Neuronal stem cell (in vitro differentiated cells): ENCODE results near the gene PRKCI.

Experiments used
- DNase-seq: peaks from one replicate; pipeline ENCODE4 v3.0.0-alpha.2; 2013; ENCODE audit warnings: low spot score
- H2AFZ ChIP-seq: one replicate; pipeline ENCODE4 v1.6.1; 2013; ENCODE audit warnings: mild to moderate bottlenecking, low read length, inconsistent platforms
- H2AK5ac ChIP-seq: 2 replicates; pipeline ENCODE4 v1.6.1; 2013; ENCODE audit warnings: low read depth, mild to moderate bottlenecking, inconsistent platforms, low read length, moderate library complexity, mixed read lengths
- H2BK120ac ChIP-seq: 2 replicates; pipeline ENCODE4 v1.6.1; 2013; ENCODE audit warnings: low read depth, mild to moderate bottlenecking, inconsistent platforms, low read length, moderate library complexity, mixed read lengths
- H2BK12ac ChIP-seq: one replicate; pipeline ENCODE4 v1.6.1; 2013; ENCODE audit warnings: low read length, inconsistent platforms
- H2BK15ac ChIP-seq: 2 replicates; pipeline ENCODE4 v1.6.1; 2013; ENCODE audit warnings: mild to moderate bottlenecking, low read length, inconsistent platforms, mixed read lengths
- H2BK5ac ChIP-seq: one replicate; pipeline ENCODE4 v1.6.1; 2013; ENCODE audit warnings: inconsistent platforms, mild to moderate bottlenecking, low read length, moderate library complexity
- H3K14ac ChIP-seq: one replicate; pipeline ENCODE4 v1.6.1; 2013; ENCODE audit warnings: low read length, inconsistent platforms
- H3K18ac ChIP-seq: 2 replicates; pipeline ENCODE4 v1.6.1; 2013; ENCODE audit warnings: low read length, inconsistent platforms
- H3K23ac ChIP-seq: 2 replicates; pipeline ENCODE4 v1.6.1; 2013; ENCODE audit warnings: low read depth, mild to moderate bottlenecking, mixed read lengths, low read length, inconsistent platforms; ENCODE audit not compliant: poor library complexity
- H3K27ac ChIP-seq: replicated peaks from 3 replicates; pipeline ENCODE4 v1.5.1; 2013; ENCODE audit warnings: low read length, inconsistent platforms
- H3K27me3 ChIP-seq, 3 experiments: 2 replicates each; pipeline ENCODE4 v1.6.1; 2013; ENCODE audit warnings: low read length in 3 of 3, mild to moderate bottlenecking in 2 of 3, inconsistent platforms in 1 of 3, low read depth in 1 of 3, mixed read lengths in 1 of 3, moderate library complexity in 1 of 3; ENCODE audit not compliant: control insufficient read depth in 3 of 3, insufficient read depth in 3 of 3
- H3K36me3 ChIP-seq, 2 donors: replicated peaks in 1 of 2; 2 replicates each; pipeline ENCODE4 v1.6.1; 2013; ENCODE audit warnings: low read length in 2 of 2; ENCODE audit not compliant: control insufficient read depth in 2 of 2, insufficient read depth in 2 of 2
- H3K4ac ChIP-seq: 2 replicates; pipeline ENCODE4 v1.6.1; 2013; ENCODE audit warnings: inconsistent platforms, mild to moderate bottlenecking, low read length, moderate library complexity
- H3K4me1 ChIP-seq, 2 donors: 1 replicate in 1 of 2; 2 replicates in 1 of 2; pipeline ENCODE4 v1.6.1; 2013; ENCODE audit warnings: low read length in 2 of 2, low read depth in 1 of 2; ENCODE audit not compliant: control insufficient read depth in 2 of 2, insufficient read depth in 1 of 2
- H3K4me2 ChIP-seq: one replicate; pipeline ENCODE4 v1.6.1; 2013; ENCODE audit warnings: mild to moderate bottlenecking, low read length, inconsistent platforms; ENCODE audit not compliant: insufficient read depth, poor library complexity, severe bottlenecking
- H3K4me3 ChIP-seq, 2 donors: 2 replicates each; pipeline ENCODE4 v1.5.1; 2013; ENCODE audit warnings: low read length in 2 of 2, mild to moderate bottlenecking in 2 of 2, inconsistent platforms in 1 of 2, moderate library complexity in 1 of 2
- H3K79me1 ChIP-seq: one replicate; pipeline ENCODE4 v1.6.1; 2013; ENCODE audit warnings: low read depth, mild to moderate bottlenecking, inconsistent platforms, low read length, moderate library complexity
- H3K9ac ChIP-seq: one replicate; pipeline ENCODE4 v1.6.1; 2013; ENCODE audit warnings: mild to moderate bottlenecking, low read depth, low read length, inconsistent platforms; ENCODE audit not compliant: poor library complexity
- H3K9me3 ChIP-seq, 2 donors: replicated peaks in 1 of 2; 2 replicates each; pipeline versions ENCODE3 to v1.6.1; 2013; ENCODE audit warnings: low read length in 2 of 2, mild to moderate bottlenecking in 2 of 2, inconsistent platforms in 1 of 2, low read depth in 1 of 2, mixed read lengths in 1 of 2, moderate library complexity in 1 of 2; ENCODE audit not compliant: control insufficient read depth in 2 of 2, insufficient read depth in 1 of 2
- H4K8ac ChIP-seq: one replicate; pipeline ENCODE4 v1.6.1; 2013; ENCODE audit warnings: low read depth, mild to moderate bottlenecking, inconsistent platforms, low read length, moderate library complexity
- H4K91ac ChIP-seq: one replicate; pipeline ENCODE4 v1.6.1; 2013; ENCODE audit warnings: low read length, low read depth, mild to moderate bottlenecking, inconsistent platforms; ENCODE audit not compliant: poor library complexity
- WGBS, 2 donors: extraction: QIAGEN DNeasy Blood & Tissue Kit; methylation state at CpG; one replicate each; pipeline ENCODE4 v1.1.7; 2013; ENCODE audit warnings: missing lambda C conversion rate in 2 of 2, mixed read lengths in 1 of 2; ENCODE audit not compliant: insufficient read length in 2 of 2, insufficient replicate concordance in 1 of 2; ENCODE audit errors: extremely low coverage in 2 of 2; 5-methylcytosine and 5-hydroxymethylcytosine counted together

PRKCI gene

DNA sequence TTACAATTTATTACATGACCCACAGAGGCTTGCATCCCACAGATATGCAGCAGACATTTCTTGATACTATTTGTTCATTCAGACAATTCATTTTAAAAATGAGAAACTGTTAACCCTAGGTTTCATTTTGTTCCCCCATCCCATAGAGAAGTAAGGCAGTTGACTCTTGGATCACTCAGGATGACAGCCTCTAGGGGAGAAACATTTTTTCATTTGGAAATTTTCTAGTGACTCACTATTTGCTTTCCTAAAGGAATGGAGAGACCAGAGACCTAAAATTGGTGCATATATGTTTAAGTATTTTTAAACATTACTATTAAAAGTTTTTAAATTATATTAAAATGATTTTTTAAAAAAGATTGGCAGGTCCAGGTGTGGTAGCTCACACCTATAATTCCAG is 21.2 kb upstream of the PRKCI start:
- H3K18ac ChIP-seq, result no peak overlapping the region
- no peak overlapping the region for H3K4ac ChIP-seq
- no peak overlapping the region for H2BK12ac ChIP-seq
- no peak for DNase-seq
- no peak overlapping the region for H2AK5ac ChIP-seq
- no peaks in the 10 kb centered on the region for H3K27me3 ChIP-seq
- peaks cover 0 to 2% of the 10 kb centered on the region in 2 donors for H3K4me1 ChIP-seq
- no peak overlapping the region for H3K4me2 ChIP-seq
- no peak overlapping the region for H2BK15ac ChIP-seq
- H3K27ac ChIP-seq, result no peak overlapping the region
- no peak overlapping the region for H3K4me3 ChIP-seq
- no peak overlapping the region for H3K23ac ChIP-seq
- no peak overlapping the region for H3K9ac ChIP-seq
- H2AFZ ChIP-seq, result no peak overlapping the region
- no peak overlapping the region for H3K14ac ChIP-seq
- H3K79me1 ChIP-seq, result no peaks in the 10 kb centered on the region
- no peak overlapping the region for H4K91ac ChIP-seq
- H4K8ac ChIP-seq, result no peak overlapping the region
- H2BK5ac ChIP-seq, result no peak overlapping the region
- H2BK120ac ChIP-seq, result no peak overlapping the region
- no peaks in the 10 kb centered on the region for H3K36me3 ChIP-seq
- no peaks in the 10 kb centered on the region for H3K9me3 ChIP-seq

GRCh38 chr3:170201527-170201926 is 20.7 kb upstream of the PRKCI start:
- Histone ChIP-seq H3K4me1 (peaks cover 0 to 2% of the 10 kb centered on the region in 2 donors), H3K9ac (no peak overlapping the region), H3K27ac (no peak overlapping the region), H3K4ac (no peak overlapping the region), H2BK12ac (no peak overlapping the region), H2BK120ac (no peak overlapping the region), H3K23ac (no peak overlapping the region), H3K18ac (no peak overlapping the region), H4K91ac (no peak overlapping the region), H2BK15ac (no peak overlapping the region), H3K9me3 (no peaks in the 10 kb centered on the region), H3K14ac (no peak overlapping the region), H3K36me3 (no peaks in the 10 kb centered on the region), H2AK5ac (no peak overlapping the region), H2AFZ (no peak overlapping the region), H3K4me3 (no peak overlapping the region), H4K8ac (no peak overlapping the region), H3K27me3 (no peaks in the 10 kb centered on the region), H2BK5ac (no peak overlapping the region), H3K79me1 (no peaks in the 10 kb centered on the region), H3K4me2 (no peak overlapping the region)
- no CpG with 5 or more reads among the region's 5 CpGs for WGBS, 2 donors
- no peak for DNase-seq

GRCh38 chr3:170203457-170203856 is 18.8 kb upstream of the PRKCI start:
- Histone ChIP-seq H3K4me1 (peaks cover 0 to 2% of the 10 kb centered on the region in 2 donors), H3K27ac (no peak overlapping the region), H2AFZ (no peak overlapping the region), H2BK15ac (no peak overlapping the region), H3K9me3 (no peaks in the 10 kb centered on the region), H2BK120ac (no peak overlapping the region), H3K14ac (no peak overlapping the region), H2AK5ac (no peak overlapping the region), H3K23ac (no peak overlapping the region), H4K91ac (no peak overlapping the region), H4K8ac (no peak overlapping the region), H2BK12ac (no peak overlapping the region), H3K4ac (no peak overlapping the region), H3K27me3 (no peaks in the 10 kb centered on the region), H3K4me2 (no peak overlapping the region), H3K18ac (no peak overlapping the region), H3K79me1 (no peaks in the 10 kb centered on the region), H2BK5ac (no peak overlapping the region), H3K9ac (no peak overlapping the region), H3K4me3 (no peak overlapping the region), H3K36me3 (no peaks in the 10 kb centered on the region)
- no CpG with 5 or more reads among the region's 4 CpGs for WGBS, 2 donors
- DNase-seq, result no peak

DNA sequence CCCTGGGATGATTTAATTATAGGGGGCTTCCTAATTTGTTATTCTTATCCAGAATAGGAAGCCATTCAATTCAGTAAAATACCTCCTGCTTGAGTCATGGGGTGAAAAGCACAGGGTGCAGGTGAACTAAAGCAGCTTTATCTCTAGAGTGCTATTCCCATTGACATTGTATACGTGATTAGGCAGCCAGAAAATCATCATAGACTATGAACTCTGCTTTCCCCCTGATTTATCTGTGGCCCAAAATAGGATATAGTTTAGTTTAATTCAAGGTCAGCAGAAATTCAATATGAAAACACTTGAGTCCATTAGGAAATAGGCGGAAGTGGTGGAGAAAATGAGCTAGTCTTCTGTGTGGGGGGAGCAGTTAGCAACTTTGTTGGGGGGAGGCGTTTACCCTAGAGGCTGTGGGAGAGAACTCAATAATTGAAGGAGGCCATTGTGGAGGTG is 18.2 kb upstream of the PRKCI start:
- no peak overlapping the region for H3K4me3 ChIP-seq
- H2BK12ac ChIP-seq, result no peak overlapping the region
- DNase-seq, result no peak
- no peak overlapping the region for H4K8ac ChIP-seq
- no peak overlapping the region for H2BK15ac ChIP-seq
- no peaks in the 10 kb centered on the region for H3K27me3 ChIP-seq
- H3K18ac ChIP-seq, result no peak overlapping the region
- H3K4me1 ChIP-seq, result peaks cover 0 to 2% of the 10 kb centered on the region in 2 donors
- no CpG with 5 or more reads among the region's 3 CpGs for WGBS, 2 donors
- no peak overlapping the region for H4K91ac ChIP-seq
- H2BK120ac ChIP-seq, result no peak overlapping the region
- no peak overlapping the region for H3K14ac ChIP-seq
- no peaks in the 10 kb centered on the region for H3K79me1 ChIP-seq
- H3K27ac ChIP-seq, result no peak overlapping the region
- no peak overlapping the region for H2AK5ac ChIP-seq
- no peak overlapping the region for H2AFZ ChIP-seq
- no peak overlapping the region for H3K4me2 ChIP-seq
- no peak overlapping the region for H2BK5ac ChIP-seq
- no peak overlapping the region for H3K4ac ChIP-seq
- no peak overlapping the region for H3K23ac ChIP-seq
- H3K9me3 ChIP-seq, result no peaks in the 10 kb centered on the region
- H3K9ac ChIP-seq, result no peak overlapping the region
- no peaks in the 10 kb centered on the region for H3K36me3 ChIP-seq
